Activated T-cell treated with anti-CD3 and anti-CD28 coated beads, Interleukin-2, amount 50 U/mL, for 24 hours (primary cell): ENCODE data around the gene SOCS2.
"Not testable (repeated sequence)": the region's sequence is repeated elsewhere in the genome, so short reads cannot be mapped to it uniquely, and the experiment has no call there.

Experiments
- DNase-seq: peaks from one replicate; pipeline ENCODE4 v3.0.0-alpha.2; 2020
- H3K27ac Mint-ChIP-seq: 2 replicates; pipeline ENCODE4 v1.8.0; 2020; ENCODE audit warnings: mild to moderate bottlenecking, mixed read lengths
- H3K27me3 Mint-ChIP-seq: 2 replicates; pipeline ENCODE4 v1.8.0; 2020; ENCODE audit warnings: mixed read lengths
- H3K36me3 Mint-ChIP-seq: 2 replicates; pipeline ENCODE4 v1.8.0; 2020; ENCODE audit warnings: low read depth, mixed read lengths
- H3K4me1 Mint-ChIP-seq: 2 replicates; pipeline ENCODE4 v1.8.0; 2020; ENCODE audit warnings: low read depth, mixed read lengths
- H3K4me3 Mint-ChIP-seq: 2 replicates; pipeline ENCODE4 v1.8.0; 2020; ENCODE audit warnings: mild to moderate bottlenecking, moderate library complexity, mixed read lengths
- H3K9me3 Mint-ChIP-seq: 2 replicates; pipeline ENCODE4 v1.8.0; 2020; ENCODE audit warnings: mixed read lengths

The SOCS2 gene

GRCh38 chr12:93624595-93625294 is 52.3 kb downstream of the SOCS2 start:
- Mint-ChIP-seq H3K4me1 (peaks cover 7% of the 10 kb centered on the region), H3K27me3 (peaks cover 1% of the 10 kb centered on the region), H3K4me3 (no peak overlapping the region), H3K27ac (no peak overlapping the region), H3K36me3 (no peaks in the 10 kb centered on the region), H3K9me3 (no peaks in the 10 kb centered on the region)
- DNase-seq: no peak

- H3K27ac Mint-ChIP-seq, H3K36me3 Mint-ChIP-seq, DNase-seq, H3K9me3 Mint-ChIP-seq, H3K4me3 Mint-ChIP-seq, H3K4me1 Mint-ChIP-seq, H3K27me3 Mint-ChIP-seq: not testable (repeated sequence)
Observed at GRCh38 chr12:93625295-93625645, 52.8 kb downstream of the SOCS2 start.

GRCh38 chr12:93626160-93626559 is 53.7 kb downstream of the SOCS2 start:
- no peaks in the 10 kb centered on the region for H3K9me3 Mint-ChIP-seq
- peaks cover 7% of the 10 kb centered on the region for H3K4me1 Mint-ChIP-seq
- no peaks in the 10 kb centered on the region for H3K36me3 Mint-ChIP-seq
- no peak overlapping the region for H3K27ac Mint-ChIP-seq
- no peak for DNase-seq
- H3K4me3 Mint-ChIP-seq: no peak overlapping the region
- H3K27me3 Mint-ChIP-seq: peaks cover 2% of the 10 kb centered on the region
